Endothelial cell of umbilical vein (primary cell): ENCODE results near the gene CXCR5. TPM values are rescaled to one million over a fixed set of nuclear protein-coding genes. Genes with fewer than 3 reads are reported as not detected.

ENCODE experiments used
- microRNA-seq: library from miRNA; unstranded; fragments of <30 nt; microRNA quantifications from one replicate; pipeline ENCODE4 v1.2.0, GENCODE V29; 2021; ENCODE audit warnings: borderline number of aligned reads, borderline replicate concordance
- polyA plus RNA-seq, 4 experiments: library from polyadenylated mRNA; depleted of rRNA in 3 of 4; stranded (reverse) in 3 of 4; unstranded in 1 of 4; fragments of >200 nt; gene quantifications; 2 replicates each; pipeline versions ENCODE4 v1.2.1 to v1.2.3, GENCODE V29; 2011 to 2012; ENCODE audit warnings: missing spikeins in 1 of 4
- small RNA-seq: library from RNA; depleted of rRNA; stranded (forward); fragments of <200 nt; gene quantifications from one replicate; pipeline ENCODE3, GENCODE V24; 2012; ENCODE audit warnings: low replicate concordance, low read depth; ENCODE audit not compliant: insufficient read depth, insufficient read length
- total RNA-seq: library from RNA; stranded (reverse); gene quantifications from 2 replicates; pipeline ENCODE4 v1.2.3, GENCODE V29; 2021

The CXCR5 gene
- total and polyA plus RNA-seq, 2 donors (not counting 3 experiments of a cell fraction or from before 2014, with no cell fraction given) = not detected

Small RNA genes lying within 50 kb of the gene (microRNA-seq; reads per million reads assigned to microRNA genes)
- not detected for gene MIR4492

Small RNA genes lying within 50 kb of the gene (small RNA-seq; reads per million reads assigned to genes)
- gene MIR4492 = not detected
- gene RF00019 = not detected
- gene RN7SL688P = not detected

Other genes starting within 250 kb of the CXCR5 start
- not detected in 2 replicates for gene TREH, start 204.2 kb upstream of the CXCR5 start, total RNA-seq
- gene TREH, start 204.2 kb upstream of the CXCR5 start, polyA plus RNA-seq = not detected in 2 replicates
- 132 and 138 TPM in 2 replicates for gene DDX6, start 92.7 kb upstream of the CXCR5 start, total RNA-seq
- 13.2 and 19.1 TPM in 2 replicates for gene DDX6, start 92.7 kb upstream of the CXCR5 start, polyA plus RNA-seq
- 44.7 and 48.8 TPM in 2 replicates for gene BCL9L, start 42.0 kb downstream of the CXCR5 start, total RNA-seq
- 7.3 and 10.2 TPM in 2 replicates for gene BCL9L, start 42.0 kb downstream of the CXCR5 start, polyA plus RNA-seq
- not detected in 2 replicates for gene UPK2, start 72.4 kb downstream of the CXCR5 start, total RNA-seq
- gene UPK2, start 72.4 kb downstream of the CXCR5 start, polyA plus RNA-seq = 0.11 and 0.13 TPM in 2 replicates
- gene FOXR1, start 87.9 kb downstream of the CXCR5 start, total RNA-seq = not detected in 2 replicates
- gene FOXR1, start 87.9 kb downstream of the CXCR5 start, polyA plus RNA-seq = not detected in 2 replicates
- 39.0 and 41.8 TPM in 2 replicates for gene CENATAC, start 114.2 kb downstream of the CXCR5 start, total RNA-seq
- 14.2 and 14.6 TPM in 2 replicates for gene CENATAC, start 114.2 kb downstream of the CXCR5 start, polyA plus RNA-seq
- gene RPS25, start 134.5 kb downstream of the CXCR5 start, total RNA-seq = 992 and 1,027 TPM in 2 replicates
- gene RPS25, start 134.5 kb downstream of the CXCR5 start, polyA plus RNA-seq = 579 and 887 TPM in 2 replicates
- gene TRAPPC4, start 134.9 kb downstream of the CXCR5 start, total RNA-seq = 64.2 and 79.3 TPM in 2 replicates
- gene TRAPPC4, start 134.9 kb downstream of the CXCR5 start, polyA plus RNA-seq = 180 and 224 TPM in 2 replicates
- gene SLC37A4, start 147.0 kb downstream of the CXCR5 start, total RNA-seq = 19.9 and 21.5 TPM in 2 replicates
- gene SLC37A4, start 147.0 kb downstream of the CXCR5 start, polyA plus RNA-seq = 36.5 and 41.9 TPM in 2 replicates
- gene HYOU1, start 173.3 kb downstream of the CXCR5 start, total RNA-seq = 286 and 302 TPM in 2 replicates
- gene HYOU1, start 173.3 kb downstream of the CXCR5 start, polyA plus RNA-seq = 318 and 355 TPM in 2 replicates
- gene VPS11, start 183.9 kb downstream of the CXCR5 start, total RNA-seq = 27.0 and 31.0 TPM in 2 replicates
- 25.4 and 26.4 TPM in 2 replicates for gene VPS11, start 183.9 kb downstream of the CXCR5 start, polyA plus RNA-seq
- gene HMBS, start 201.0 kb downstream of the CXCR5 start, total RNA-seq = 13.5 and 16.1 TPM in 2 replicates
- 23.9 and 24.8 TPM in 2 replicates for gene HMBS, start 201.0 kb downstream of the CXCR5 start, polyA plus RNA-seq
- 48.4 and 62.0 TPM in 2 replicates for gene DPAGT1, start 218.0 kb downstream of the CXCR5 start, total RNA-seq
- gene DPAGT1, start 218.0 kb downstream of the CXCR5 start, polyA plus RNA-seq = 203 and 212 TPM in 2 replicates
- gene C2CD2L, start 223.5 kb downstream of the CXCR5 start, total RNA-seq = 10.4 and 10.5 TPM in 2 replicates
- 9.1 and 10.2 TPM in 2 replicates for gene C2CD2L, start 223.5 kb downstream of the CXCR5 start, polyA plus RNA-seq
- gene HINFP, start 237.7 kb downstream of the CXCR5 start, total RNA-seq = 32.6 and 33.4 TPM in 2 replicates
- gene HINFP, start 237.7 kb downstream of the CXCR5 start, polyA plus RNA-seq = 30.8 and 34.6 TPM in 2 replicates